ENCODE results near the gene PCDH9. TPM values are rescaled to one million over a fixed set of nuclear protein-coding genes. Genes with fewer than 3 reads are reported as not detected.

Gene PCDH9
- total and polyA plus RNA-seq, 2 of the 13 experiments (the other 11 are each of a cell fraction or from before 2014, with no cell fraction given) = 0.09 TPM; not detected in 1

- TF ChIP-seq ZBTB42 (CRISPR knock-in tag; IDR thresholded peaks at IDR 0.05) (no peak), ZFP36L1 (CRISPR knock-in tag; IDR thresholded peaks at IDR 0.05) (no peak)
These were observed 382.6 kb downstream of the PCDH9 start (continued) for GRCh38 chr13:66847541-66847940.

GRCh38 chr13:66845393-66845792, 384.7 kb downstream of the PCDH9 start:
- CTCF ChIA-PET (ENCODE audit: low intra/inter-chr PET ratio, low total read pairs) = no interaction called here
- H3K4me1 ChIP-seq (ENCODE audit: insufficient read depth, low read length) = no peaks in the 10 kb centered on the region
- H3K4me2 ChIP-seq (ENCODE audit: low read depth, low read length) = no peak overlapping the region
- no peaks in the 10 kb centered on the region for H4K20me1 ChIP-seq (ENCODE audit: insufficient read depth, low read length)
- in situ Hi-C loops (cut with HindIII; ENCODE audit: extremely low pct_ligation_motif_present, low pct_unique_long_range_greater_than_20kb) (no loop called here), intact Hi-C loops (cut with micrococcal nuclease; ENCODE audit: unreplicated experiment) (no loop called here)
- WGBS (ENCODE audit: low lambda C conversion rate) = 50% methylated on average over 2 of the region's 10 CpGs
- no peaks in the 10 kb centered on the region for H3K9me3 ChIP-seq (ENCODE audit: low read length)
- POLR2A ChIA-PET = no interaction called here
- no peak for FAIRE-seq
- DNase-seq (ENCODE audit: low spot score) = no peak
- H3K9ac ChIP-seq (ENCODE audit: insufficient read depth, low read depth, low read length) = no peak overlapping the region
- ATAC-seq = no peak
- H3K27me3 ChIP-seq (ENCODE audit: control insufficient read depth in 1 of 2, insufficient read depth in 2 of 2, low read length in 2 of 2) = no peaks in the 10 kb centered on the region
- H3K4me3 ChIP-seq (replicated peaks in 1 of 3; ENCODE audit: insufficient read depth in 1 of 3, low read depth in 2 of 3, low read length in 3 of 3) = no peak overlapping the region
- no peak overlapping the region for H2AFZ ChIP-seq (ENCODE audit: low read length)
- no peak for TF ChIP-seq DDIT3 (CRISPR knock-in tag; IDR thresholded peaks at IDR 0.05)
- no peaks in the 10 kb centered on the region for H3K36me3 ChIP-seq (replicated peaks in 1 of 2; ENCODE audit: control insufficient read depth in 1 of 2, insufficient read depth in 2 of 2, low read length in 2 of 2)
- no peak overlapping the region for H3K27ac ChIP-seq (ENCODE audit: extremely low read length, insufficient read depth, low read length)
- BruUV-seq (replicated peaks) = no TSS peak
- no peaks in the 10 kb centered on the region for H3K79me2 ChIP-seq (ENCODE audit: insufficient read depth, low read length)

GRCh38 chr13:66844933-66845332, 385.2 kb downstream of the PCDH9 start:
- ChIA-PET CTCF (ENCODE audit: low intra/inter-chr PET ratio, low total read pairs) (no interaction called here), POLR2A (no interaction called here)
- no peak for TF ChIP-seq TCF7 (IDR thresholded peaks at IDR 0.05; ENCODE audit: low read depth)
- TF ChIP-seq E2F1 (CRISPR knock-in tag; IDR thresholded peaks at IDR 0.05) = no peak
- no peak for TF ChIP-seq ZNF501 (CRISPR knock-in tag; IDR thresholded peaks at IDR 0.05)
- no peak for TF ChIP-seq SETDB1 (CRISPR knock-in tag; IDR thresholded peaks at IDR 0.05; ENCODE audit: borderline replicate concordance)
- no peak for TF ChIP-seq SPEN (CRISPR knock-in tag; IDR thresholded peaks at IDR 0.05; ENCODE audit: low read depth)
- TF ChIP-seq KDM5A (IDR thresholded peaks at IDR 0.05; ENCODE audit: borderline replicate concordance, low read length) = no peak
- no peak for TF ChIP-seq DNMT3B (CRISPR knock-in tag; conservative IDR thresholded peaks at IDR 0.05)
- TF ChIP-seq E2F5 (CRISPR knock-in tag; conservative IDR thresholded peaks at IDR 0.05) = no peak
- Histone ChIP-seq H3K4me1 (ENCODE audit: insufficient read depth, low read length) (no peaks in the 10 kb centered on the region), H3K9ac (ENCODE audit: insufficient read depth, low read depth, low read length) (no peak overlapping the region), H3K4me3 (replicated peaks in 1 of 3; ENCODE audit: insufficient read depth in 1 of 3, low read depth in 2 of 3, low read length in 3 of 3) (no peak overlapping the region), H4K20me1 (ENCODE audit: insufficient read depth, low read length) (no peaks in the 10 kb centered on the region), H3K79me2 (ENCODE audit: insufficient read depth, low read length) (no peaks in the 10 kb centered on the region), H3K27ac (ENCODE audit: extremely low read length, insufficient read depth, low read length) (no peak overlapping the region), H3K27me3 (ENCODE audit: control insufficient read depth in 1 of 2, insufficient read depth in 2 of 2, low read length in 2 of 2) (no peaks in the 10 kb centered on the region), H3K36me3 (replicated peaks in 1 of 2; ENCODE audit: control insufficient read depth in 1 of 2, insufficient read depth in 2 of 2, low read length in 2 of 2) (no peaks in the 10 kb centered on the region), H3K9me3 (ENCODE audit: low read length) (no peaks in the 10 kb centered on the region), H2AFZ (ENCODE audit: low read length) (no peak overlapping the region), H3K4me2 (ENCODE audit: low read depth, low read length) (no peak overlapping the region)
- intact Hi-C loops (cut with micrococcal nuclease; ENCODE audit: unreplicated experiment) (no loop called here), in situ Hi-C loops (cut with HindIII; ENCODE audit: extremely low pct_ligation_motif_present, low pct_unique_long_range_greater_than_20kb) (no loop called here)
- FAIRE-seq (no peak), DNase-seq (ENCODE audit: low spot score) (no peak), ATAC-seq (0 out of 3 replicates have a peak, but pooled peaks have one; percentile 26)
- WGBS (ENCODE audit: low lambda C conversion rate) = no CpG with 5 or more reads among the region's 7 CpGs
- BruUV-seq (replicated peaks) = no TSS peak
